Body of pancreas (tissue), 4 donors: ENCODE data around the gene TSSC4.

ENCODE experiments used
- POLR2A ChIP-seq, 3 donors: fragments of 450-650 bp; IDR thresholded peaks; one replicate each; pipeline ENCODE4 v1.6.1; 2016; ENCODE audit warnings: antibody characterized with exemption in 3 of 3, mild to moderate bottlenecking in 2 of 3
- TF ChIP-seq, protein P1 (sequence below), 7 experiments: fragments of 450-650 bp in 4 of 7; fragments of 200-600 bp in 3 of 7; sonication (generic) in 3 of 7; IDR thresholded peaks; one replicate each; pipeline ENCODE4 v1.5.1; 2016 to 2019; ENCODE audit warnings: antibody characterized with exemption in 7 of 7

DNA sequence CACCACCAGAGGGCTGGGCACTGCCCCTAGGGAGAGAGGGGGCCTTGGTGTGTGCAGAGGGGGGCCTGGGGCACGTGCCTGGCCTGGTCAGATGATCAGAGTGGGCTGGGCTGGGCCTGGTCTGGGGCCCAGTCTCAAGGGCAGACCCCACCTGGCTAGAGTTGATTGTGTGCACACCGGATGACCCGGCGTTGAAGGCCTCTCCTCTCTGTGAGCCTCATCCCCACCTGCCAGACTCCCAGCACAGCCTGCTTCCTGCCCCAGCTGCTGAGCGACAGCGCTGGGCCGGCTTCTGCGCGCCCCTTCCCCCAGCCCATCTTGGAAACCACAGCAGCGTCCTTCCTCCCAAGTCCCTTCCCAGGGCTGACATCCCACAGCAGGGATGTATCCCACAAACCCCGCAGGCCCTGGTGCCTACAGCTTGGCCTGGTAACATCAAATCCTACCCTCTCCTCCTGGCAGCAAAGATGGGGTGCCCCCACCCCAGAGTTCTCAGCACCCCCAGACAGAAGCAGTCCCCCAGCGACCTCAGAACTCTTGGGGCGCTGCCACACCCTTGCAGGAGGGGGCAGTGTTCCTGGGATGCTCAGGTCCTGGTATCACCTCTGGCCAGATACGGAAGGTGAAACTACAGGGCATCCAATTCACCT lies 11.0 kb upstream of the TSSC4 start:
- TF ChIP-seq POLR2A (IDR thresholded peaks at IDR 0.05), result no peak
- TF ChIP-seq, protein P1, sequence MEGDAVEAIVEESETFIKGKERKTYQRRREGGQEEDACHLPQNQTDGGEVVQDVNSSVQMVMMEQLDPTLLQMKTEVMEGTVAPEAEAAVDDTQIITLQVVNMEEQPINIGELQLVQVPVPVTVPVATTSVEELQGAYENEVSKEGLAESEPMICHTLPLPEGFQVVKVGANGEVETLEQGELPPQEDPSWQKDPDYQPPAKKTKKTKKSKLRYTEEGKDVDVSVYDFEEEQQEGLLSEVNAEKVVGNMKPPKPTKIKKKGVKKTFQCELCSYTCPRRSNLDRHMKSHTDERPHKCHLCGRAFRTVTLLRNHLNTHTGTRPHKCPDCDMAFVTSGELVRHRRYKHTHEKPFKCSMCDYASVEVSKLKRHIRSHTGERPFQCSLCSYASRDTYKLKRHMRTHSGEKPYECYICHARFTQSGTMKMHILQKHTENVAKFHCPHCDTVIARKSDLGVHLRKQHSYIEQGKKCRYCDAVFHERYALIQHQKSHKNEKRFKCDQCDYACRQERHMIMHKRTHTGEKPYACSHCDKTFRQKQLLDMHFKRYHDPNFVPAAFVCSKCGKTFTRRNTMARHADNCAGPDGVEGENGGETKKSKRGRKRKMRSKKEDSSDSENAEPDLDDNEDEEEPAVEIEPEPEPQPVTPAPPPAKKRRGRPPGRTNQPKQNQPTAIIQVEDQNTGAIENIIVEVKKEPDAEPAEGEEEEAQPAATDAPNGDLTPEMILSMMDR (IDR thresholded peaks at IDR 0.05), result no peak
